ENCODE data around the gene MEGF6. TPM values are rescaled to one million over a fixed set of nuclear protein-coding genes. Genes with fewer than 3 reads are reported as not detected.

Gene MEGF6
- total and polyA plus RNA-seq, 2 of the 8 experiments (the other 6 are each of a cell fraction or from before 2014, with no cell fraction given), result 4.1 to 14.8 TPM

GRCh38 chr1:3560981-3561380 lies 50.3 kb downstream of the MEGF6 start (continued):
- TF ChIP-seq CHD7 (IDR thresholded peaks at IDR 0.05; ENCODE audit: insufficient replicate concordance, low read length), result no peak
- TF ChIP-seq GTF2F1 (IDR thresholded peaks at IDR 0.05; ENCODE audit: borderline replicate concordance, low read depth, low read length), result no peak
- TF ChIP-seq EZH2 (IDR thresholded peaks at IDR 0.05; ENCODE audit: low read depth, low read length, severe bottlenecking), result no peak

All from H1 (cell line).